ENCODE measurements around the gene MGRN1. TPM values are rescaled to one million over a fixed set of nuclear protein-coding genes. Genes with fewer than 3 reads are reported as not detected.

MGRN1 gene
- total RNA-seq, 2 donors from 2014 or later, result 35.6 to 47.4 TPM

DNA sequence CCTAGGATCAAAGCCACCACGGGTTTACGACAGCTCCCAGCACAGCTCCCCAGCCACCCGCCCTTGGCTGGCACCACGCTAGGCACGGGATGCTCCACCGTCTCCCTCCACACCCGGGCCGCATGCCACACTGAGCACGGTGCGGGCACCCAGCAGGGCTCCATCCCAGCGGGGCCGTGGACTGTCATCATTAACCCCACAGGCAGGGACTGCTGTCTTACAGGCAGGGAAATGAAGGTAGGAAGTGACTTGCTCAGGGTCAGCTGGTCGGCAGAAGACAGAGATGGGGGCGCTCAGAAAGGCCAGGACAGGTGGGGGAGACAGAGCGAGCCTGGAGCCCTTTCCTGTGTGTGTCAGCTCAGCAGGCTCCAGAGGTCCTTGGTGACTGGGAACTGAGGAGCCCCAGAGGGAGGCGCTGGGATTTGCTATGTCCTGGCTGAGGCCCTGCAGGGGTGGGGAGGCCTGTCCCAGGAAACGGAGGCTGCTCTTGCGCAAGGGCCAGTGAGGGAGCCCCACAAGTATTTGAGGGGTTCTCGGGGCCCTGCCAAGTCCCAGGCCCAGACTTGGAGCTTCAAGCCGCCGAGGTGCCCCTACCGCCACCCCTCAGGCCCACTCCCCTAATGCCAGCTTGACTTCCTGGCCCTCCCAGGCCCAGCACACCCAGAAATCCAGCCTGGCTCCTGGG is 13.1 kb upstream of the MGRN1 start:
- H3K36me3 ChIP-seq, result peaks cover 19% of the 10 kb centered on the region
- H3K4me3 ChIP-seq, result no peak overlapping the region
- H3K4me1 ChIP-seq, result peaks cover 0 to 47% of the 10 kb centered on the region in 2 donors
- TF ChIP-seq CTCF (IDR thresholded peaks at IDR 0.05), result no peak
- H3K27me3 ChIP-seq, result no peaks in the 10 kb centered on the region
- DNase-seq (ENCODE audit: low spot score), result no peak
- no peak overlapping the region for H3K27ac ChIP-seq
- H3K9me3 ChIP-seq, result no peaks in the 10 kb centered on the region

DNA sequence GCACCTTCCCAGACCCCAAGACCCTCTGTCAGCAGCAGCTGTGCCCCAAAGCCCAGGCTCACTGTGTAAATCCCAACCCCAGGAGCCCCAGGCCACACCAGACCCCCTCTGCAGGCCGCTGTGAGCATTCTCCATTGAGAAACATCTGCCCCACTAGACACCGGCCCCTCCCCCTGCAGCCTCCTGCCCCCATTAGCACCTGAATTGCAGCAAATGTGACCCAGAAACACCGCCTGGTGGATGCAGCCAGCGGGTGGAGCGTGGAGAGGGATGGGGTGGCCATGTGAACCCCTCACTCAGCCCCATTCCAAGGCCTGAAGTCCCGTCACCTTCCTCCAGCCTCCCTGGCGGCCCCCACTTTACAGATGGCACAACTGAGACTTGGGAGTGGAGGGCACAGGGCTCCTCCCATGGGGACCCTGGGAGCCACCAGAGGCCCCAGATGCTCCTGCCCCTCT is 12.1 kb upstream of the MGRN1 start:
- TF ChIP-seq CTCF (IDR thresholded peaks at IDR 0.05), result no peak
- no peaks in the 10 kb centered on the region for H3K27me3 ChIP-seq
- peaks cover 19% of the 10 kb centered on the region for H3K36me3 ChIP-seq
- H3K4me3 ChIP-seq, result no peak overlapping the region
- DNase-seq (ENCODE audit: low spot score), result no peak
- peaks cover 0 to 56% of the 10 kb centered on the region in 2 donors for H3K4me1 ChIP-seq
- H3K9me3 ChIP-seq, result no peaks in the 10 kb centered on the region
- no peak overlapping the region for H3K27ac ChIP-seq

- H3K4me3 ChIP-seq, result peak overlapping the region; percentile 87 to 94
- no peak for DNase-seq (ENCODE audit: low spot score)
- H3K9me3 ChIP-seq, result no peaks in the 10 kb centered on the region
- peaks cover 16% of the 10 kb centered on the region for H3K36me3 ChIP-seq
- H3K27me3 ChIP-seq, result no peaks in the 10 kb centered on the region
- H3K27ac ChIP-seq, result peak overlapping the region; percentile 96 to 97
- peaks cover 0 to 62% of the 10 kb centered on the region in 2 donors for H3K4me1 ChIP-seq
- TF ChIP-seq CTCF (IDR thresholded peaks at IDR 0.05), result no peak
These were observed 11.5 kb upstream of the MGRN1 start for GRCh38 chr16:4612977-4613635.

GRCh38 chr16:4613636-4614570 is 10.7 kb upstream of the MGRN1 start:
- no peak for DNase-seq (ENCODE audit: low spot score)
- Histone ChIP-seq H3K36me3 (peaks cover 8% of the 10 kb centered on the region), H3K27ac (peak overlapping the region; percentile 96 to 97), H3K4me3 (peak overlapping the region; percentile 87 to 94), H3K9me3 (no peaks in the 10 kb centered on the region), H3K4me1 (peaks cover 0 to 62% of the 10 kb centered on the region in 2 donors), H3K27me3 (no peaks in the 10 kb centered on the region)
- TF ChIP-seq CTCF (IDR thresholded peaks at IDR 0.05), result no peak

- Histone ChIP-seq H3K27me3 (no peaks in the 10 kb centered on the region), H3K4me1 (peaks cover 0 to 62% of the 10 kb centered on the region in 2 donors), H3K4me3 (peak within 1 kb of the TSS; percentile 87 to 94), H3K36me3 (no peaks in the 10 kb centered on the region), H3K9me3 (no peaks in the 10 kb centered on the region), H3K27ac (peak within 1 kb of the TSS; percentile 96 to 97)
- no peak for TF ChIP-seq CTCF (IDR thresholded peaks at IDR 0.05)
- DNase-seq (ENCODE audit: low spot score), result peak; percentile 92
These were observed 9.8 kb upstream of the MGRN1 start, which contains the start of gene UBALD1 for GRCh38 chr16:4614571-4615383. Gene UBALD1, minus strand, starts transcription at chr16:4614888. Its CDS starts 91 bp downstream, at chr16:4614797.

Measured in right atrium auricular region (tissue), 2 donors.